GM18951 (cell line): ENCODE measurements around the gene XCR1.

ENCODE experiments used
- POLR2A ChIP-seq: IDR thresholded peaks from 4 replicates; pipeline ENCODE4 v1.6.1; 2011; ENCODE audit warnings: mild to moderate bottlenecking; ENCODE audit not compliant: insufficient read length, insufficient read depth; ENCODE audit errors: extremely low read depth
- in situ Hi-C: fragments of 300-500 bp; cut with MboI; formaldehyde crosslinking; loops from one replicate; pipeline ENCODE4 v1.12.0; 2022; ENCODE audit warnings: low sequenced_read_pairs, mixed read lengths, inconsistent platforms; ENCODE audit not compliant: unreplicated experiment

Gene XCR1

GRCh38 chr3:46027021-46027705 is at the start of gene XCR1:
TSS of gene XCR1 (minus strand) at chr3:46027483. CDS start at chr3:46021947, 5,536 bp downstream.
- in situ Hi-C loops: no loop called here
- TF ChIP-seq POLR2A: no peak

DNA sequence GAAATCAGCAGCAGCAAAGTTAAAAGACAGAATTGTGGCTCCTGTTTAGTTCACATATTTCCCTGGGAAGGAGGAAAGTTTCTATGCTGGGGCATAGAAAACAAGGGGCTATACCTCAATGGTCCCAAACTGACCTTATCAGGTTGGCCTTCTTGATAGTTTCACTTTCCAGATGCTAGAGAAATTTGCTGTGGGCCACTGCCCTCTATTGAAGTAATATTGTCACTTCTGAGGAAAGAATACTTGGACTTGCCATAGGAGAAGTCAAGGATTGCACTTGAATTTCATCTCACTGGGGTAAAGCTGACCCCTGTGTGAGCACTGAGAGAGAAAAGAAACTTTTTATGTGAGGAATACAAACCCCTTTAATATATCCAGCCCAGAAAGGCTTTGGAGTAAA is 49.3 kb upstream of the XCR1 start:
- no peak for TF ChIP-seq POLR2A
- in situ Hi-C loops: loop anchor here (10.0 kb wide), 1 partner anchor 312 kb away; no protein-coding TSS in a partner anchor

DNA sequence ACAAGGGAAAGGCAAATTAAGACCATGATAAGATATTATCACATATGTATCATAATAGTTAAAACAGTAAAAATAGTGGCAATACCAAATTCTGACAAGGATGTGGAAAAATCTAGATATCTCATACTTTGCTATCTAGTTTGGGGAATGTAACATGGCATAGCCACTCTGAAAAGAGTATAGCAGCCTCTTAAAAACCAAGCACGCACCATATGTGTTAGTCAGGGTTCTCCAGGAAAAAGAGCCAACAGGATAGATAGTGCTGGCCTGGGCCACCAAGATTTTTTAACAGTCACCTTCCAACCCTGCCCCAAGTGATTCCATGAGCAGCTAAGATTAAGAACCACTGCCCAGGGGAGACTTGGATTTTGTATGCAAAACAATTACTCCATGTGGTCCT is 48.5 kb upstream of the XCR1 start:
- in situ Hi-C loops: loop anchor here (10.0 kb wide), 1 partner anchor 311 kb away; no protein-coding TSS in a partner anchor
- TF ChIP-seq POLR2A: no peak

DNA sequence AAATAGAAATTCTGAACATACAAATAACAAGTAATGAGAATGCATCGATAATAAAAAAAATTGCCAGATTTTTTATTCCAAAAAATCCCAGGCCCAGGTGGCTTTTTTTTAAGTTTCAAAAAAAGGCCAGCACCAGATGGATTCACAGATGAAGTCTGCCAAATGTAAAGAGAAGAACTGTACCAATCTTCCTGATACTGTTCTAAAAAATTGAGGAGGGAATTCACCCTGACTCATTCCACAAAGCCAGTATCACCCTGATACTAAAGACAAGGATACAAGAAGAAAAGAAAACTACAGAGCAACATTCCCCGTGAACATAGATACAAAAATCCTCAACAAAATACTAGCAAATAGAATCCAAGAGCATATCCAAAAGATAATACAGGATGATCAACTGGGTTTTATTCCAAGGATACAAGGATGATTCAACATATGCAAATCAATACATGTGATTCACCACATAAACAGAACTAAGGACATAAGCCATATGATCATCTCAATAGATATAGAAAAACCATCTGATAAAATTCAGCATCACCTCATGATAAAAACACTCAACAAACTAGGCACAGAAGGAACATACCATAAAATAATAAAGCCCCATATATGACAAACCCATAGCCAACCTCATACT is 44.1 kb upstream of the XCR1 start:
- in situ Hi-C loops: loop anchor here (10.0 kb wide), 1 partner anchor 307 kb away; no protein-coding TSS in a partner anchor
- no peak for TF ChIP-seq POLR2A

GRCh38 chr3:46070595-46071093 is 43.4 kb upstream of the XCR1 start:
- in situ Hi-C loops: loop anchor here (10.0 kb wide), 1 partner anchor 306 kb away; no protein-coding TSS in a partner anchor
- TF ChIP-seq POLR2A: no peak

- TF ChIP-seq POLR2A: no peak
- in situ Hi-C loops: loop anchor here (5.0 kb wide), 1 partner anchor 126 kb away; the partner anchor contains the start of gene CXCR6
These were observed 41.2 kb upstream of the XCR1 start for GRCh38 chr3:46068501-46068900.

DNA sequence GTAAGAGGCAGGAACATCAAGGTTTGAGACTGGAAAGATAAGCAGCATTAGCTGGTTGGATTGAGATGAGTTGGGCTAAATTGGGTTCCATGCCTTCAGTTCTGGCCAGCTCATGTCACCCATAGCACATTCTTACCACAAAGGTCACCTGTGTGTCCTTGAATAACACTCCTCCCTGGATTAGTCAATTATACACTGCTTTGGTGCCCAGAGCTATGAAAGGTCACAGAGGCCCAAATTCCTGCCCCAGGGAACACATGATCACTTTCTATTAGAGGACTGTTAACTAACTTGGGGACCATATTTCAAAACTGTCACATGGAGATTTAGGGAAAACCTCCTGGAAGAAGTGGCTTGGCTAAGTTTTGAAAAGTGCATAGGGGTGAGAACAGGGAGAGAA is 40.1 kb upstream of the XCR1 start:
- in situ Hi-C loops: loop anchor here (5.0 kb wide), 1 partner anchor 125 kb away; the partner anchor contains the start of gene CXCR6
- no peak for TF ChIP-seq POLR2A

GRCh38 chr3:46065750-46066256 is 38.5 kb upstream of the XCR1 start:
- in situ Hi-C loops: loop anchor here (5.0 kb wide), 1 partner anchor 124 kb away; the partner anchor contains the start of gene CXCR6
- TF ChIP-seq POLR2A: no peak

GRCh38 chr3:46065294-46065705 is 38.0 kb upstream of the XCR1 start:
- in situ Hi-C loops: loop anchor here (5.0 kb wide), 1 partner anchor 123 kb away; the partner anchor contains the start of gene CXCR6
- TF ChIP-seq POLR2A: no peak

GRCh38 chr3:46062679-46063078 is 35.4 kb upstream of the XCR1 start:
- in situ Hi-C loops: no loop called here
- TF ChIP-seq POLR2A: no peak

DNA sequence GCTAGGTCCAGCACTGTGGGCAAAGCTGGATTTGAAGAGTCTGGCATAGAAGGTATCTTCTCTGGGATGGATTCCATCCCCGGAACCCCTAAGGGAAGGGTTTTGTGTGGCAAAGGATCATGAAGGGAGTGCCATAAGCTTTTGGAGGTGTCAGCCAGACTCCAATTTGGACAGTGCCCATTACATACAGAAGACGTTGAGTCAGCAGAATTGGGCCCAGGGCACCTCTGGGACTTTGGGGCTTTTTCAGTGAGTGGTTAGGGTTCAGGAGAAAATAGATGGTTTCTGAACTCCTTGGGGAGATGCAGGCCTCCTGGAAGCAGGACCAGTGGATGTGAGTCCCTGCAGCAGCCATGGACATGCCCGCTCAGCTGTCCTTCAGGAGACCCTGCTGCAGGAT is 34.6 kb upstream of the XCR1 start:
- no peak for TF ChIP-seq POLR2A
- in situ Hi-C loops: no loop called here

DNA sequence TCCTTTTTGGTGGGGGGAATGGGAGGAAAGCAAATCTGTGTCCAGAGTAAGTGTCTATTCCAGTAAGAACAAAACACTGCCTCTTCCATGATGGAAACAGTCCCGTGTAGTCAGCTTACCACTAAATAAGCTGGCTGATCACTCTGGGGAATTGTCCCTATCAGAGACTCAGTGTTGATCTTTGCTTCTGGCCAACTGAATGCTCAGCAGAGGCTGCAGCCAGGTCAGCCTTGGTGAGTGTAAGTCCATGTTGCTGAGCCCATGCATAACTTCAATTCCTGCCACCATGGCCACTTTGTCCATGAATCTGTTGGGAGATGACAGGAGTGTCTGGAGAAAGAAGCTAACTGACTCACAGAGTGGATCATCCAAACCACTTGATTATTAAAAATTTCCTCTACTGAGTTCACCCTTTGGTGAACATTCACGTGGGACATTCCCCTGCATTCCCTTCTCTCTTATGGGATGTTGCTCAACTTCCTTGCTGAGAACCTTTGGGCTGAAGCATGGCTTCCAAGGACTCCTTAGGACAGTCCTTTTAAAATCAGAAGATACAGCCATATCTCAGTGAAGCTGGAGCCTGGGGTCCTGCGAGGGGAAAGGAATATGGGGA is 33.9 kb upstream of the XCR1 start:
- no peak for TF ChIP-seq POLR2A
- in situ Hi-C loops: no loop called here

DNA sequence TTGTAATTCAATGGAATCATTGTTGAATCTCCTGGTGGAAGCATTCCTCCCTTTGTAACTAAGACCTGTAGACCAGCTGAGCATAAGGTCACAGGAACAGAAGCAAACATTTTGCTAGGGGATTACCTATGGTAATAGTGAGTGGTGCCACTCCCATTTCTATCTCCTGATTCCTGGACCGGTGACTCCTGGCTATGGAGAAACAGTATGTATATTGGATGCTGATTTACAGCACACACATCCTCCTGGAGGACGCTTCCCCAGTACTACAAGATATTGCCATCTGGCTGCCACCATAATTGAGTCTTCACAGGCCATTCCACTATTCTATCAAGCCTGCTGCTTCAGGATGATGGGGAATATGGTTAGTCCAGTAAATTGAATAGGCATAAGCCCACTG is 33.3 kb upstream of the XCR1 start:
- in situ Hi-C loops: no loop called here
- no peak for TF ChIP-seq POLR2A
